Fibroblast of lung (primary cell): ENCODE measurements around the gene TMEM150A. TPM values are rescaled to one million over a fixed set of nuclear protein-coding genes. Genes with fewer than 3 reads are reported as not detected.
A peak's percentile ranks its signal among the peaks of the same experiment; 100 is the strongest.

Source experiments
- DNase-seq, 2 donors: peaks; one replicate each; pipeline versions ENCODE4 v3.0.0 to v3.0.0-alpha.2; 2010; ENCODE audit warnings: low read depth in 2 of 2
- H2AFZ ChIP-seq: 2 replicates; pipeline ENCODE4 v1.5.1; 2012; ENCODE audit warnings: low read length, control low read depth, inconsistent platforms
- H3K27ac ChIP-seq: 2 replicates; pipeline ENCODE4 v1.5.1; 2011; ENCODE audit warnings: low read length, control low read depth; ENCODE audit not compliant: insufficient read depth
- H3K27me3 ChIP-seq: 2 replicates; pipeline ENCODE4 v1.5.1; 2011; ENCODE audit warnings: mild to moderate bottlenecking, low read length; ENCODE audit not compliant: control insufficient read depth, insufficient read depth
- H3K36me3 ChIP-seq: 2 replicates; pipeline ENCODE4 v1.5.1; 2011; ENCODE audit warnings: low read length; ENCODE audit not compliant: control insufficient read depth, insufficient read depth
- H3K4me1 ChIP-seq: 2 replicates; pipeline ENCODE4 v1.5.1; 2011; ENCODE audit warnings: low read length; ENCODE audit not compliant: control insufficient read depth, insufficient read depth; ENCODE audit errors: extremely low read depth
- H3K4me2 ChIP-seq: 2 replicates; pipeline ENCODE4 v1.5.1; 2011; ENCODE audit warnings: low read length, control low read depth; ENCODE audit not compliant: insufficient read depth; ENCODE audit errors: extremely low read depth
- H3K4me3 ChIP-seq, 4 experiments: fragments of 200-600 bp in 1 of 4; sonication (generic) in 1 of 4; replicated peaks in 1 of 4; 2 replicates each; pipeline ENCODE4 v1.5.1; 2011 to 2016; ENCODE audit warnings: low read length in 4 of 4, low read depth in 3 of 4, mild to moderate bottlenecking in 3 of 4, control low read depth in 2 of 4, inconsistent platforms in 1 of 4, mixed read lengths in 1 of 4; ENCODE audit not compliant: insufficient read depth in 1 of 4; ENCODE audit errors: control extremely low read depth in 1 of 4
- H3K79me2 ChIP-seq: 2 replicates; pipeline ENCODE4 v1.5.1; 2012; ENCODE audit warnings: mild to moderate bottlenecking, low read length, inconsistent platforms; ENCODE audit not compliant: control insufficient read depth, insufficient read depth
- H3K9ac ChIP-seq: 2 replicates; pipeline ENCODE4 v1.5.1; 2011; ENCODE audit warnings: mild to moderate bottlenecking, low read length, control low read depth; ENCODE audit not compliant: insufficient read depth
- H3K9me3 ChIP-seq: 2 replicates; pipeline ENCODE4 v1.5.1; 2012; ENCODE audit warnings: low read depth, low read length; ENCODE audit not compliant: control insufficient read depth, insufficient read depth
- H4K20me1 ChIP-seq: 2 replicates; pipeline ENCODE4 v1.5.1; 2011; ENCODE audit warnings: low read length; ENCODE audit not compliant: control insufficient read depth, insufficient read depth; ENCODE audit errors: extremely low read depth
- EZH2 ChIP-seq: IDR thresholded peaks from 2 replicates; pipeline ENCODE4 v1.5.1; 2012; ENCODE audit warnings: low read length, control low read depth, mild to moderate bottlenecking; ENCODE audit errors: missing control alignments
- polyA plus RNA-seq, 2 donors: library from polyadenylated mRNA; depleted of rRNA in 1 of 2; stranded (reverse) in 1 of 2; unstranded in 1 of 2; fragments of >200 nt; gene quantifications; 2 replicates each; pipeline ENCODE4 v1.2.1, GENCODE V29; 2011 to 2012; ENCODE audit warnings: missing spikeins in 1 of 2
- total RNA-seq: library from RNA; depleted of rRNA; stranded (reverse); fragments of >200 nt; gene quantifications from 2 replicates; pipeline ENCODE4 v1.2.1, GENCODE V29; 2014
- TF ChIP-seq, protein P1 (sequence below), 2 donors: IDR thresholded peaks in 1 of 2; conservative IDR thresholded peaks in 1 of 2; 1 replicate in 1 of 2; 2 replicates in 1 of 2; pipeline ENCODE4 v1.5.1; 2011 to 2012; ENCODE audit warnings: low read length in 2 of 2, control low read depth in 1 of 2, inconsistent platforms in 1 of 2, low read depth in 1 of 2, mild to moderate bottlenecking in 1 of 2

The TMEM150A gene
- total and polyA plus RNA-seq, 2 donors (not counting 1 experiment from before 2014, with no cell fraction given): 13.2 to 15.5 TPM

DNA sequence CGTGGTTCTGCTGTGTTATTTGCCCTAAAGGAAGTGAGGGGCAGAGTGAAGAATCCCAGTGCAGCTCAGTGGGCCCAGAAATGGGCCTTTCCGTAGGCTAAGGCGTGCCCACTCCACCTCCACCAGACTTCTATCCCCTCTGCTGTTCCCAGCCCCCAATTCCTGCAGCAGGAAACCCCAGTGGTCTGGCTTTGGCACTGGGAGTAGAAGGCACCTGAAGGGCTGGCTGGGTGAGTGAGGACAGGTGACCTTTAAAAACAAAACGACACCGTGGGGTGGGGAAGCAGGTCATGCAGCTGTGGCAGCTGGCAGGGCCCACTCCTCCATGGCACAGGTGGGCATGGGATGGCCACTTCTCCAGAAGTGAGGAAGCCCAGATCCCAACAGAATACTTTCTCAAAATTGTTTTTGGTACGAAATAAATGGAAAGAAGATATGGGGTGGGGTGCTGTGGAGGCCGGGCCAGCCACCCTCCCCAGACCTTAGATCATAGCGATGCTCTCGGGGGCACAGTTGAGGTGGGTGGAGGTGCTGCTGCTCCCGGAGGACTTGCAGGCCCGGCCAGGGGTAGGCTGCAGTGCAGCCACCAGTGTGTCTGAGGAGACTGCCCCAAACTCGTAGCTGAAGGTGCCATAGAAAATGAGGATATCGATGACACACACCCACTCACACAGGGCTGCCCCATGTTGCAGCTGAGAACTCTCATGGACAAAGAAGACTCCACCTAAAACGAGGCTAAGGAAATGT, 3.7 kb downstream of the TMEM150A start:
- H3K27ac ChIP-seq: no peak overlapping the region
- peaks cover 19% of the 10 kb centered on the region for H3K36me3 ChIP-seq
- TF ChIP-seq EZH2: no peak
- TF ChIP-seq, protein P1, sequence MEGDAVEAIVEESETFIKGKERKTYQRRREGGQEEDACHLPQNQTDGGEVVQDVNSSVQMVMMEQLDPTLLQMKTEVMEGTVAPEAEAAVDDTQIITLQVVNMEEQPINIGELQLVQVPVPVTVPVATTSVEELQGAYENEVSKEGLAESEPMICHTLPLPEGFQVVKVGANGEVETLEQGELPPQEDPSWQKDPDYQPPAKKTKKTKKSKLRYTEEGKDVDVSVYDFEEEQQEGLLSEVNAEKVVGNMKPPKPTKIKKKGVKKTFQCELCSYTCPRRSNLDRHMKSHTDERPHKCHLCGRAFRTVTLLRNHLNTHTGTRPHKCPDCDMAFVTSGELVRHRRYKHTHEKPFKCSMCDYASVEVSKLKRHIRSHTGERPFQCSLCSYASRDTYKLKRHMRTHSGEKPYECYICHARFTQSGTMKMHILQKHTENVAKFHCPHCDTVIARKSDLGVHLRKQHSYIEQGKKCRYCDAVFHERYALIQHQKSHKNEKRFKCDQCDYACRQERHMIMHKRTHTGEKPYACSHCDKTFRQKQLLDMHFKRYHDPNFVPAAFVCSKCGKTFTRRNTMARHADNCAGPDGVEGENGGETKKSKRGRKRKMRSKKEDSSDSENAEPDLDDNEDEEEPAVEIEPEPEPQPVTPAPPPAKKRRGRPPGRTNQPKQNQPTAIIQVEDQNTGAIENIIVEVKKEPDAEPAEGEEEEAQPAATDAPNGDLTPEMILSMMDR (conservative IDR thresholded peaks at IDR 0.05 in 1 of 2, IDR thresholded peaks at IDR 0.05 in 1 of 2; ENCODE audit: low read depth in 1 of 2, low read length in 2 of 2): no peak
- no peak overlapping the region for H3K4me3 ChIP-seq
- H3K9me3 ChIP-seq: no peaks in the 10 kb centered on the region
- no peak overlapping the region for H3K4me2 ChIP-seq
- H3K27me3 ChIP-seq: no peaks in the 10 kb centered on the region
- no peaks in the 10 kb centered on the region for H4K20me1 ChIP-seq
- H3K79me2 ChIP-seq: peaks cover 20% of the 10 kb centered on the region
- no peak overlapping the region for H2AFZ ChIP-seq
- H3K4me1 ChIP-seq: peaks cover 14% of the 10 kb centered on the region
- no peak for DNase-seq
- no peak overlapping the region for H3K9ac ChIP-seq

DNA sequence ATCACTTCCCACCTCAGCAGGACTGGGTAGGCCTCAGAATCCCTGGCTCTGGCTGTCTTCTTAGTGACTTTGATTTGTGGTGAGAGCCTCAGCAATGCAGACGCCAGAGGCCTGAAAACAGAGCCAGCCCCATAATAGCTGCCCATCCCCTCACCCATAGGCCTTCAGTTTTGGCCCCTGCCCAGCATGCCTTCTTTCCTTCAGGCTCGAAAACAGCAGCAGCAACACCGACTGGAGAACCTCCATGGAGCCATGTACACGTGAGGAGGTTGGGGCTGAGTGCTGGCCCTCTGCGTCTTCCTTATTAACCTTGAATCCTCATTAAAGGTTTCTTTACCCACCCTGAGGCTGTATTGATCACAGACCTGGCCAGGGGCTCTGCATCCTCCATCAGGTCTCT, 5.3 kb downstream of the TMEM150A start:
- Histone ChIP-seq H3K9ac (no peak overlapping the region), H3K27me3 (no peaks in the 10 kb centered on the region), H3K4me3 (peak overlapping the region in 1 of 4 experiments; percentile 75), H2AFZ (no peak overlapping the region), H3K4me1 (peaks cover 14% of the 10 kb centered on the region), H3K36me3 (peaks cover 21% of the 10 kb centered on the region), H3K9me3 (no peaks in the 10 kb centered on the region), H3K79me2 (peaks cover 20% of the 10 kb centered on the region), H3K4me2 (peak overlapping the region; percentile 80), H3K27ac (no peak overlapping the region), H4K20me1 (no peaks in the 10 kb centered on the region)
- no peak for TF ChIP-seq EZH2
- TF ChIP-seq, protein P1 (conservative IDR thresholded peaks at IDR 0.05 in 1 of 2, IDR thresholded peaks at IDR 0.05 in 1 of 2; ENCODE audit: low read depth in 1 of 2, low read length in 2 of 2): no peak
- no peak for DNase-seq

DNA sequence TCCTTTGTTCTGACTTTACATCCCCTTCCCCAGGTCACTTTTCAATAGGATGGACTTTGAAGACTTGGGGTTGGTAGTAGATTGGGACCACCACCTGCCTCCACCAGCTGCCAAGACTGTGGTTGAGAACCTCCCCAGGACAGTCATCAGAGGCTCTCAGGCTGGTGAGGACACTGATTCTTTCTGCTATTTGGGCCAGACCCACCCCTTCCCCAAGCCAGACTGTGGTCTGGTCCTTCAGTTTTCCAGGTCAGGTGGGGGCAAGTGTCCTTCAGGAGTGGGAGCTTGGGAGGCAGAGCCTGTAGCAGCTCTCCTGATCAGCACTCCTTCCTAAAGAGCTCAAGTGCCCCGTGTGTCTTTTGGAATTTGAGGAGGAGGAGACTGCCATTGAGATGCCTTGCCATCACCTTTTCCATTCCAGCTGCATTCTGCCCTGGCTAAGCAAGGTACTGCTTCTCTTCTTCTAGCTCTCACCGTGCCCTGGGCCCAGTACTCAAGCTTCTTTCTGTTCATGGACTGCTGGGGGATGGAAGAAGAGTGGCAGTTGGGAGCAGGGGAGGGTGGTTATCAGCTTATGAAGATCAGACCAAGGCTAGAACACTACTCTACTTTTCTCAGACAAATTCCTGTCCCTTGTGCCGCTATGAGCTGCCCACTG, 5.9 kb downstream of the TMEM150A start:
- Histone ChIP-seq H3K4me1 (peaks cover 19% of the 10 kb centered on the region), H3K36me3 (peaks cover 21% of the 10 kb centered on the region), H3K9ac (no peak overlapping the region), H3K27ac (peak overlapping the region; percentile 88), H4K20me1 (no peaks in the 10 kb centered on the region), H3K4me2 (peak overlapping the region; percentile 80), H3K27me3 (no peaks in the 10 kb centered on the region), H3K9me3 (no peaks in the 10 kb centered on the region), H3K79me2 (peaks cover 23% of the 10 kb centered on the region), H3K4me3 (peak overlapping the region; percentile 49 to 95 (median 81)), H2AFZ (no peak overlapping the region)
- DNase-seq: no peak
- TF ChIP-seq, protein P1 (conservative IDR thresholded peaks at IDR 0.05 in 1 of 2, IDR thresholded peaks at IDR 0.05 in 1 of 2; ENCODE audit: low read depth in 1 of 2, low read length in 2 of 2): no peak
- no peak for TF ChIP-seq EZH2
